ENCODE data around the gene PCNT.

- no peak for TF ChIP-seq CTCF (IDR thresholded peaks at IDR 0.05; ENCODE audit: insufficient read depth, low read length, poor library complexity, severe bottlenecking)
- no peak for TF ChIP-seq EZH2phosphoT487 (conservative IDR thresholded peaks at IDR 0.05; ENCODE audit: low read length)
These were observed 55.1 kb downstream of the PCNT start for GRCh38 chr21:46379105-46379504.

Data from SU-DHL-6 (cell line).